ENCODE data around the gene SLC17A4.
"Not testable (repeated sequence)": the region's sequence is repeated elsewhere in the genome, so short reads cannot be mapped to it uniquely, and the experiment has no call there.

SLC17A4 gene, protein sequence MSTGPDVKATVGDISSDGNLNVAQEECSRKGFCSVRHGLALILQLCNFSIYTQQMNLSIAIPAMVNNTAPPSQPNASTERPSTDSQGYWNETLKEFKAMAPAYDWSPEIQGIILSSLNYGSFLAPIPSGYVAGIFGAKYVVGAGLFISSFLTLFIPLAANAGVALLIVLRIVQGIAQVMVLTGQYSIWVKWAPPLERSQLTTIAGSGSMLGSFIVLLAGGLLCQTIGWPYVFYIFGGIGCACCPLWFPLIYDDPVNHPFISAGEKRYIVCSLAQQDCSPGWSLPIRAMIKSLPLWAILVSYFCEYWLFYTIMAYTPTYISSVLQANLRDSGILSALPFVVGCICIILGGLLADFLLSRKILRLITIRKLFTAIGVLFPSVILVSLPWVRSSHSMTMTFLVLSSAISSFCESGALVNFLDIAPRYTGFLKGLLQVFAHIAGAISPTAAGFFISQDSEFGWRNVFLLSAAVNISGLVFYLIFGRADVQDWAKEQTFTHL

DNA sequence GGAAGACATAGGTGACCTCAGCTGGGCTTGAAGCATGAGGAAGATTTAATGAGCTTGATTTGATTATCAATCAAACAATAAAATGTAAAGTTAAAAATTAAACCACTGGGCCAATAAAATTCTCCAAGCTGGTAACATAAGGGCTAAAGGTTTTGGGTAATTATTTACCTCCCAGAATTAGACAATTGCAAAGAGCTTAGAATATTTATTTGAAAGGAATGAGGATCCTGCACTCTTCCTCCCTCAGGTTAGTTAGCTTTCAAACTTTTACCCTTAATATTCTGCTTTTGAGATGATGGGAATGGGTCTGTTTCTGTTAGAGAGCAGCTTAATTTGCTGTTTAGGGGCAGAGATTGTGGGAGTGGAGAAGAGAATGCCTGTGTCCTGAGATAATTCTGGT is at the start of gene SLC17A4:
Gene SLC17A4 (plus strand): TSS at position 208 of the 400 bp plus-strand sequence. CDS start 7,221 bp downstream, outside the sequence.
- no peak for DNase-seq (ENCODE audit: low spot score)

DNA sequence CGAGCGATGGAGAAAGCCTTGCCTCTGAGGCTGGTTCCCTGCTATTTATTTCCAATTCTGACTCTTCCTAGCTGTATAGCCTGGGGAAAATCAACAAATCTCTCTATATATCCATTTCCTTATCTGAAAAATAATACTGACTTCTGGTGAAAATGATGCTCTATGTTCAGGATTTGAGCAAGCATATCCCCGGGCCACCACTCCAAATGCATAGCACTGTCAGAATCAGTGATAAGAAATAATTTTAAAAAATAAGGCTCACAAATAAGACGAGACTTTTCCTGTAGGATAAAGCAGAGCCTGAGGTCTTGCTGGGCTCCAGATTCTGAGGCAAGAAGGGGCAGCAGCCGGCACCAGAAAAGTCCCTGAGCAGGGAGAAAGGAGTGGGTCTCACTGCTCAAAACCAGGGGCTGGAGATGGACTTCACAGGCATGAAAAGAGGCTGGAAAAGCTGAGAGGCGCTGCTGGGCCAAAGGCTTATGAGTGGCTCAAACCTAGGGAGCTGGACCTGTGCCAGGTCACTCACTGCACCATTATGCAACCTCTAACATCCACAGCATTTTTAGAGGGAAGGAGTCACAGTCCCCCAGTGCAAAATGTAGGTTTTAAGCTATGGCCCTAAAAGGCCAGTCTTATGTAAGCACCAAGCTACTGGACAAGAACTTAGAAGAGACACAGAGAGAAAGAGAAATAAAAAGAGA is 48.1 kb upstream of the SLC17A4 start:
- DNase-seq (ENCODE audit: low spot score) = no peak

DNA sequence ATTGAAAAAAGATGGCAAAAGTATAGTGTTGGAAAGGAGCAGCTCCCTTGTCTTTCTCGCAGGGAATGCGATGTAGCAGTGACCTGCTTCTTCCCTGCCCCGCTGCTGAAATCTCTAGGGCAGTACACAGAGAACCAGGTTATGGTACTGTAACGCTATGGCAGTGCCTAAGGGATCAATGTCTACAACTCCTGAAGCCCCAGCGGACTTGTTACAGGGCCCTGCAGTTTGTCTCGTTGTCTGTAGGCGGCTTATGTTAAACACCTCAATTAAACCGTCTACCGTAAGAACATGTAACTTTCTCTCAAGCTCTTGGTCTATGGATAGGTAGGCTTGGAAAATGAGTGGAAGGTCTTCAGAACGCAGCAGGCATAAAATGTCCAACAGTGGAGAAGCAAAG is 44.8 kb upstream of the SLC17A4 start:
- DNase-seq (ENCODE audit: low spot score) = no peak

DNA sequence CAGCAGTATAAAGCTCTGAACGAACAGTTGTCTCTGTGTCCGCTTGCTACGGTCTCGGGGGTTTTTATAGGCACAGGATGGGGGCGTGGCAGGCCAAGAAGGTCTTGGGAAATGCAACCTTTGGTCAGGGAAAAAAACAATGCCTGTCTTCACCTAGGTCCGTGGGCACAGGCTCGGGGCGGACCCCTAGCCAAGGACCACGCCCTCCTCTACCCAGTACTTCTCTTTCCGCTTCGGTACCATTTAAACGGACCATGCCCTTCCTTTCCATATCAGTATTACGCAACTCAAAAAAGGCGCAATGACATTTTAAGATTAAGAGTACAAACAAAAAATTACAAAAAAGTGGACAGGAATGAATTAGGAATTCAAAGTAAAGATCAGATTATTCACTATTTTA is 44.3 kb upstream of the SLC17A4 start:
- DNase-seq (ENCODE audit: low spot score) = no peak

DNA sequence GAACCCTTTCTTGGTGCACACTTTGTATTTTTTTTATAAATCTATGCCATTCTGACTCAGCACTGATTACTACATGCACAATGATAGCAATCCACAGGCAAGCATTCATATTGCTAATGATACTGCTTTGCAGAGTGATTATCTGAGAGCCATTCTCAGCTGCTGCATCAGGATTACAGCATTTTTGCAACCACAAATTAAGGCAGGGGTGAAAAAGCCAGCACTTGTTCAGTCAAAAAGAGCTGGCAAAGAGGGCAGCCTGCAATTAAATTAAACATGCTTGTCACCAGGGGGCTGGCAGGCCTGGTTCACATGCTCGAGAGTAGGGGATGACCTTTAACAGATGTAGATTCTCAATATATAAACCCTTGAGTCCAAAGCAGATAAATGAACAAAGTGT is 40.7 kb upstream of the SLC17A4 start:
- DNase-seq (ENCODE audit: low spot score) = no peak

DNA sequence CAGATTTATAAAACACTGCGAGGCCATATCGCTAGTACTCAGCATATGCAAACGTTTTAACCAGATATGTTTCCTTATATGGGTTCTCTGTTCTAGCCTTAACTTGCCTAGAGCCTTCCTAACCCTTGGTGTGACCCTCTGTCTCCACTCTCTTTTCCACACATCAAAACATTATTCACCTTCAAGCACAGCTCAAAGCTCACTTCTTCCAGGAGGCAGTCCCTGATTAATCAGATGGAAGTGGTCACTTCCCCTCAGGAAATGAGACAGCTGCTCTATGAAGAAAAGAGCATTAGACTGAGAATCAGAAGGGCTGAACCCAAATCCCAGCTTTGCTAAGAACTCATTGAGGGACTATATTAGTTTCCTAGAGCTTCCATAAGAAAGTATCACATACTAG is 39.8 kb upstream of the SLC17A4 start:
- no peak for DNase-seq (ENCODE audit: low spot score)

DNA sequence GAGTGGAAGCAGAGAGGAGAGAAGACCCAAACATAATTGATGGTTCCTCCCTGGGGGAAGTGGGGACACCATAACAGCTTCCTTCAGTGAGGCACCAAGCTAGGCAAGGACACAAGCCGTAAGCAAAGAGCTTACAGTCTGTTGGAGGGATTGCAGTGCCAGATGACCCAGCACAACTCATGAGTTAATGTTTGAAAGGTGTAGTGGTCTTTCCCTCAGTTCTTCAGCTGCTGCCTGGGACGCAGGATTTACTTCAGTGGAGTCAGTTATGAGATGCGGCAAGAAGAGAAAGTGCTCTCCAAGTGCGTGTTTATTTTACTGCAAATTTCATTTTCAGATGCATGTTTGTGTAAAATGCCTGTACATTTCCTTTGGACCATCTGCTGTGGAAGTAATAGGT is 38.7 kb upstream of the SLC17A4 start:
- DNase-seq (ENCODE audit: low spot score) = no peak

DNA sequence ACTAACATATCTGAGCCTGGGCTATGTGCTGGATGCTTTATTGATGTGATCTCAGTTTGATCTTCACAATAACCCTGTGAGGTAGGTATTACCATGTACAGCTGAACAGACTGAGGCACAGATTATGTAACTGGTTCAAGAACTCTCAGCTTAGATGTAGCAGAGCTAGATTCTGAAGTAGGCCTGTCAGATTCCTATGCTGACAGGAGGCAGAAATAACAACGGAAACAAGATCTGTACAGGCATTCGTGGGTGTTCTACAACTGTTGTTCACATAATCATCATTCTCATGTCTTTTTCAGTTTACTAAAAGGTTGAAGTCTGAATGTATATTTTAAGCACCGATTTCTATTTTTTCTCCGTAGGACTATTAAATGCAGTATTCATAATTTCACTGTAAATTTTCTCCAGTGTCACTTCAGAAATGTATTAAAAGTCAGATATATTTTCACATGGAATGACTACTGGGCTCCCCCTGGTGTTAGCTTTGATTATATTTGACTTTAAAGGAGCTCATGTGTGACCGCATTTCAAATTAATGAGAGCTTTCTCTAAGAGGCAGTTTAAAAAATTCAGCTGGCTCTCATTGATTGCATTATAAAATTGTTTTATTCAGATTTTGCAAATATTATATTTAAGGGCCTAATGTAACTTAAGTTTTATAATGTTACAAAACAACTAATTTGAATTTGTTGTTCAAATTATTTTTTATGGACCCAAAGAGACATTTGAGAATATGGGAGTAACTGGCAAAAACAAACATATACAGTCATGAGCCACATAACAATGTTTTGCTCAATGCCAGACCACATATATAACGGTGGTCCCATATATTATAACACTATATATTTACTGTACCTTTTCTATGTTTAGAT is 36.4 kb upstream of the SLC17A4 start:
- DNase-seq (ENCODE audit: low spot score) = peak; percentile 72

DNA sequence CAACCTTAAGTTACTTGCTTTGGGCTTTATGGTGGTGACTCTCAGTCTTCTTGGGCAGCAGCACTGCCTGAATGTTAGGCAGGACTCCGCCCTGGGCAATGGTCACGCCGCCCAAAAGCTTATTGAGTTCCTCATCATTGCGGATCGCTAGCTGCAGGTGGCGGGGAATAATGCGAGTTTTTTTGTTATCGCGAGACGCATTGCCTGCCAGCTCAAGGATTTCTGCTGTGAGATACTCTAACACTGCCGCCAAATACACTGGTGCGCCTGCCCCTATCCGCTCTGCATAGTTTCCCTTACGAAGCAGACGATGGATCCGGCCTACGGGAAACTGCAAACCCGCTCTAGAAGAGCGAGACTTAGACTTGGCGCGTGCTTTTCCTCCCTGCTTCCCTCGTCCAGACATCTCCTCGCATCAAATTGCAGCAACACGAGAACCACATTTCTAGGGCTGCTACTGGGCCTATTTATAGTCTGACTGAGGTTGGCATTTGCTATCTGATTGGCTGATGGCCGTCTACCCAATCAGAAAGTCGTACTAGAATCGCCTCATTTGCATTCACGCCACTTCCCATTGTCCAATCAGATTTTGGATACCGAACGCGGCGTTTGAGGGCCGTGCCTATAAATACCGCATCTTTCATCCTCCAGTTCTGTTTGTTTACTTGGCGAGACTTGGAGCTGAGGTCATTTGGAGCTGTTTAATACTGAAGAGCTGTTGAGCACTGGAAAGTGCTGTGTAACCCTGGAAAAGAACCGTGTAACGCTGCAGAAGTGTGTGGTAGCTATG is 28.2 kb upstream of the SLC17A4 start:
- no peak for DNase-seq (ENCODE audit: low spot score)

DNA sequence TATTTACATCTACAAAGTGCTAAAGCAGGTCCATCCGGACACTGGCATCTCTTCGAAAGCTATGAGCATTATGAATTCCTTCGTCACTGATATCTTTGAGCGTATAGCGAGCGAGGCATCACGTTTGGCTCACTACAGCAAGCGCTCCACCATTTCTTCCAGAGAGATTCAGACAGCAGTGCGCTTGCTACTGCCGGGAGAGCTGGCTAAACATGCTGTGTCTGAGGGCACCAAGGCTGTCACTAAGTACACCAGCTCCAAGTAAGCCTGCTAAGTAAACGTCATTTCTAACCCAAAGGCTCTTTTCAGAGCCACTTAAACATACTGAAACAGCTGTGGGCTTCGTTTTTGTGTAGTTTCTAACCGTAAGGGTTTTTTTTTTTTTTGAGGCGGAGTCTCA is 27.5 kb upstream of the SLC17A4 start:
- DNase-seq (ENCODE audit: low spot score) = no peak

DNA sequence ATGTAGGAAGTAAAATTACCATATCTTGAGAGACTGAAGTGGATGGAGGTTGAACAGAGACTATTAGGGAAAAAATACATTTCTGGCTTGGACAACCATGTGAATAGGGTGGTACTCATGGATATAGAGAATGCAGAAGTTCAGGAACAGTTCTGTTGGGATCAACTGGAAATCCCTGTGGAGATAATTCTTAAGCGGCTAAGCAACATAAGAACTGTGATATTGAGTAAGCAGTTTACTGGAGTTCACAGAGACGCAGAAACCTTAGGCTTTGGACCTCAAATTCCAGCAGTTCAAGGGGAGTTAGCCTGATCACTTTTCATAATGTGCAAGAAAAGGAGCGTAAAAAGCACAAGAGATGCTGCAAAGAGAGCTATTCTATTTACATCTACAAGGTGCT is 23.6 kb upstream of the SLC17A4 start:
- DNase-seq (ENCODE audit: low spot score) = no peak

DNA sequence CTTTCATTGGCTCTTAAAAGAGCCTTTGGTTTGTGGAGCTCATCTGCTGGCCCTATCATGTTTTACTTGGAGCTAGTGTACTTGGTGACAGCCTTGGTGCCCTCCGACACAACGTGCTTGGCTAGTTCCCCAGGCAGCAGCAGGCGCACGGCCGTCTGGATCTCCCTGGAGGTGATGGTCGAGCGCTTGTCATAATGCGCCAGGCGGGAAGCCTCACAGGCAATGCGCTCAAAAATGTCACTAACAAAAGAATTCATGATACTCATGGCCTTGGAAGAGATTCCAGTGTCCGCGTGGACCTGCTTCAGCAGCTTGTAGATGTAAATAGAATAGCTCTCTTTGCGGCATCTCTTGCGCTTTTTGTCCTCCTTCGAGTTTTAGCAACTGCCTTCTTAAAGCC is 22.8 kb upstream of the SLC17A4 start:
- DNase-seq (ENCODE audit: low spot score) = no peak

DNA sequence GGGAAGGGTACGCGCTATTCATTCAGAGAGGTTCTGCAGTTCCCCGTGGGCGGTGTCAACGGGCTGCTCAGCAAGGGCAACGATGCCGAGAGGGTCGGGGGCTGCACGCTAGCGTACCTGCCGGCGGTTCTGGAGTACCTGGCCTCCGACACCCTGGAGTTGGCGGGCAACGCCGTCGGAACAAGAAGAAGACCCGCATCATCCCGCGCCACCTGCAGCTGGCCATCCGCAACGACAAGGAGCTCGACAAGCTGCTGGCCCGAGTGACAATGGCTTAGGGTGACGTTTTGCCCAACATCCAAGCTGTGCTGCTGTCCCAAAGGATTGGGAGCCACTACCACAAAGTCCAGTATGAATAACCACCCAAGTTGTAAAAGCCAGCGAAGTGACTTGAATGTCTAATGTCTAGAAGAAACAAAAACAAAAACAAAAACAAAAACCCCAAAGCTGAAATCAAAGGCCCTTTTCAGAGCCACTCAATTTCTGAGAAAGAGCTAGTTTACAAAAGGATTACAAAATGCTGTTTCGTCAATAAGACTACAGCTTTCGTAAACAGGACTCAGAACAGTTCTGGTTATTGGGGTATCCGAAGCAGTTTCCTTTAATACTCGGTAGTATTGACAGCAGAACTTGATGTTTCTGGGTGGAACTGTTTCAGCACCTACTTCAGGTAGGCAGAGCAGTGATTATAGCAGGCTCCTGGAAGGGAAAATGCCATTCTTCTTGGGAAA is 21.9 kb upstream of the SLC17A4 start:
- DNase-seq (ENCODE audit: low spot score) = no peak

DNA sequence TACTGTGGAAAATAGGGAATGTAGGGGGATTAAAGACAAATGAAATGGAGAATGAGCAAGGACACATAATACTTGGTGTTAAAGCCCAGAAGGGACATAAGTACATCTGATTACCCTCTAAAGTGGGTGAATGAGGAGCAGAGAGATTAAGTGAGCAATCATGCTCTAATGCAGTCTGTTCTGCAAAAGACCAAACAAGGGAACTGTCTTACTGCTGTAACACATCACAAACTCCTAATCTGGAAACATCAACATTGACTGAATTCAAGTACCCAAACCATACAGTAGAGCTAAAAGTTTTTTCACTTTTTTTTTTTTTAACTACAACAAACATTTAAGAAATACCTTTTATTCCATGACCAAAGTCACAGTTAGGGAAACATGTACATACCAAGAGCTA is 19.3 kb upstream of the SLC17A4 start:
- no peak for DNase-seq (ENCODE audit: low spot score)

DNA sequence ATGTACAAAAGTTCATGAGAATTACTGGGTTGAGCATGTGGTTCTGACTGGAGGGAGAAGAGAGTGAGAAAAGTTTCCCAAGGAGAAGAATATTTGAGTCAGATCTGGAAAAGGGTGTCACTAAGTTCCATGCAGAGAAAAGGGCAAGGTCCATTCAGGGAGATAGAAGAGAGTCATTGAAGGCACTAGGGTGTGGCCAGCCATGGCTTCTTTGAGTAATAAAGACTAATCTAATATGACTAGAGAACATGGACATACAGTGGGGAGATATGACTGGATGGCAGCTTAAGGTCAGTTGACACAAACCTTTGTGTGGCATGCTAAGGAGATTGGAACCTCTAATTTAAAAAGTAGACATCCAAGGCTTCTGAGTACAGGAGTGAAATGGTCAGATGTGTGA is 10.7 kb upstream of the SLC17A4 start:
- DNase-seq (ENCODE audit: low spot score) = no peak

DNA sequence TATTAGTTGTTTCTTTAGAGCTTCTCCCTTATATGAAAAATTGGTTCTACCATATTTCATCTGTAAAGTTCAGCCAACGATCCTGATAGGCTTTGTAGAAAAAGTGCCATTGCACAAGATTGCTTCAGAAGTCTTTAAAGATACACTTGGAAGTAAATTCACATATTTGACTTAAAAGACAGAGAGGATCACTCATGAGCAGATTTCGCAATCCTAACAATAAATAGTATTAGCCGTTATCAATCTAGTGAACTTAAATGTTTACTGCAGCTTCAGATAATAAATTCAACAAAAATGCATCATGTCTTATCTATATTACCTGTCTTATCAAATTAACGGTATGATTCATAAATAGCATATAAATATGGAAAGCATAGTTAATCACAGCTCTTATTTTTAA is 8.7 kb upstream of the SLC17A4 start:
- no peak for DNase-seq (ENCODE audit: low spot score)

DNA sequence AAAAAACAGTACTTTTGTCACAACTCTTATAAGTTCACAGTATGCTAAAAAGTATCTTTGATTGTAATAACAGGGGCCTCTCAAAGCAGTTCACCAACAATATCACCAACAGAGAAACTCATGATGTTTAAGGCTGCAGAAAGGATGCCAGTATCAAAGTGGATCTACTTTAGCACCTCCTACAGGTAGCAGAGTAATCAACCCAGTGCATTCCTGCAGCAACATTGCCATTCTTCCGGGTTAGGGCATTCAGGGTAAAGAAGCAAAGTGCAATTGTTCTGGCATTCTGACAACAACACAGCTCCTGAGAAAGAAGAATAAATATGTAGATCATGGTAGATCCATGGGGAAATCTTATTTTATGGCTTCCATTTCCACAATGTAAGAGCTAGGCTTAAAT is 7.6 kb upstream of the SLC17A4 start:
- no peak for DNase-seq (ENCODE audit: low spot score)

DNA sequence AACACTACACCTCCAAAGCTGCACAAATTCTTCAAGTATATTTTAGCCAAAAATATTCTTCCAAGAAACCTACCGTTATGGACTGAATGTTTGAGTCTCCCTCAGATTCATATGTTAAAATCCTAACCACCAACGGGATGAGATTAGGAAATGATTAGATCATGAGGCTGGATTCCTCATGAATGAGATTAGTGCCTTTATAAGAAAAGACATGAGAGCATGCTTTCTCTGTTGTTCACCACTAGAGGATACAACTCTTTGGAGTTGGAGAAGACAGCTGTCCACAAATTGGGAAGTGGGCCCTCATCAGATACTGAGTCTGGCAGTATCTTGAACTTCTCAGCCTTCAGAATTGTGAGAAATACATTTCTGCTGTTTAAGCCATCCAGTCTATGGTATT is 7.1 kb upstream of the SLC17A4 start:
- DNase-seq (ENCODE audit: low spot score) = no peak

DNA sequence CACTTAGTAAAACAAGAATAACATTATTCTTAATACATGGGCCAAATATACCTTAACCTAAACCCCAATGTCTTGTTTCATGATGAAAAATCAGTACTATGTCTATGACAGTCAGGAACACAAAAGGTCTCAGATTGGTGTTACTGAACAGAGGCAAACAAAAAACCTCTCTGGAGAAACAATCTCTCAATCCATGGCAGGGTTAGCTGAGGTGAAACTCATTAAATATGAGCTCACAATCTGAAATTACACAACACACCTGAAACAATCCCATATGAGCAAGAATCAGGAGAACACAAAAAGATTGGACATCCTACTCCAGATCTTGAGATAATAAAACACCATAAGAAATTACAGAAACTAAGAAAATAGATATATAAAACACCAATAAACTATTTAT is 6.5 kb upstream of the SLC17A4 start:
- no peak for DNase-seq (ENCODE audit: low spot score)

DNA sequence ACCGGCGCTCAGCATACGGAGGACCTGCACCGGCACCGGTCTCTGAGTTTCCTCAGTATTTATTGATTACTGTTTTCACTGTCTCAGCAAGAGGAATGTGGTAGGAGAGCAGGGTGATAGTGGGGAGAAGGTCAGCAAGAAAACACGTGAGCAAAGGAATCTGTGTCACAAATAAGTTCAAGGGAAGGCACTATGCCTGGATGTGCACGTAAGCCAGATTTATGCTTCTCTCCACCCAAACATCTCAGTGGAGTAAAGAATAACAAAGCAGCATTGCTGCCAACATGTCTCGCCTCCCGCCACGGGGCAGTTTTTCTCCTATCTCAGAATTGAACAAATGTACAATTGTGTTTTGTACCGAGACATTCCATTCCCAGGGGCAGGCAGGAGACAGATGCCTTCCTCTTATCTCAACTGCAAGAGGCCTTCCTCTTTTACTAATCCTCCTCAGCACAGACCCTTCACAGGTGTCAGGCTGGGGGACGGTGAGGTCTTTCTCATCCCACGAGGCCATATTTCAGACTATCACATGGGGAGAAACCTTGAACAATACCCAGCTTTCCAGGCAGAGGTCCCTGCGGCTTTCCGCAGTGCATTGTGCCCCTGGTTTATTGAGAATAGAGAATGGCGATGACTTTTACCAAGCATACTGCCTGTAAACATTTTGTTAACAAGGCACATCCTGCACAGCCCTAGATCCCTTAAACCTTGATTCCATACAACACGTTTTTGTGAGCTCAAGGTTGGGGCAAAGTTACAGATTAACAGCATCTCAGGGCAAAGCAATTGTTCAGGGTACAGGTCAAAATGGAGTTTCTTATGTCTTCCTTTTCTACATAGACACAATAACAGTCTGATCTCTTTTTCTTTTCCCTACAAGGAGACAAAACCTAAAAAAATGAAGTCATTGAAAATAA is 5.7 kb upstream of the SLC17A4 start:
- DNase-seq (ENCODE audit: low spot score) = not testable (repeated sequence)
